Loucy (cell line): Measurements from ENCODE around the gene RBM18.

Source experiments
- H2AFZ ChIP-seq: fragments of 200-600 bp; sonication (generic); 2 replicates; pipeline ENCODE4 v1.6.0; 2016; ENCODE audit warnings: antibody characterized with exemption, mild to moderate bottlenecking, low read length, moderate library complexity
- H3F3A ChIP-seq: fragments of 200-600 bp; 2 replicates; pipeline ENCODE4 v1.6.0; 2016; ENCODE audit warnings: antibody characterized with exemption, low read depth, mild to moderate bottlenecking
- H3K27me3 ChIP-seq: fragments of 200-600 bp; sonication (generic); 2 replicates; pipeline ENCODE4 v1.6.1; 2014; ENCODE audit warnings: low read length, mild to moderate bottlenecking; ENCODE audit not compliant: insufficient read depth, poor library complexity, severe bottlenecking
- H3K36me3 ChIP-seq: fragments of 200-600 bp; sonication (generic); 2 replicates; pipeline ENCODE4 v1.6.1; 2016; ENCODE audit warnings: low read length; ENCODE audit not compliant: insufficient read depth
- H3K4me1 ChIP-seq: fragments of 200-600 bp; sonication (generic); 2 replicates; pipeline ENCODE4 v1.5.1; 2014; ENCODE audit warnings: low read length, mild to moderate bottlenecking; ENCODE audit not compliant: insufficient read depth, poor library complexity, severe bottlenecking
- H3K4me2 ChIP-seq: fragments of 200-600 bp; sonication (generic); 2 replicates; pipeline ENCODE4 v1.6.0; 2014; ENCODE audit warnings: antibody characterized with exemption, low read length, low read depth, mild to moderate bottlenecking; ENCODE audit not compliant: poor library complexity, severe bottlenecking
- H3K4me3 ChIP-seq: fragments of 200-600 bp; sonication (generic); 2 replicates; pipeline ENCODE4 v1.5.1; 2014; ENCODE audit warnings: low read length, mild to moderate bottlenecking, mixed read lengths; ENCODE audit not compliant: poor library complexity, severe bottlenecking
- H3K79me2 ChIP-seq: fragments of 200-600 bp; sonication (generic); 2 replicates; pipeline ENCODE4 v1.6.1; 2014; ENCODE audit warnings: low read length; ENCODE audit not compliant: insufficient read depth
- H3K9ac ChIP-seq: fragments of 200-600 bp; sonication (generic); 2 replicates; pipeline ENCODE4 v1.6.0; 2014; ENCODE audit warnings: mild to moderate bottlenecking, low read depth, low read length, moderate library complexity; ENCODE audit not compliant: poor library complexity, severe bottlenecking
- H3K9me2 ChIP-seq: fragments of 200-600 bp; sonication (generic); replicated peaks from 2 replicates; pipeline ENCODE4 v1.6.1; 2016; ENCODE audit warnings: low read depth, low read length, mixed read lengths
- H3K9me3 ChIP-seq: fragments of 200-600 bp; sonication (generic); 2 replicates; pipeline ENCODE4 v1.6.1; 2014; ENCODE audit warnings: mild to moderate bottlenecking, antibody characterized with exemption, low read length, low read depth; ENCODE audit not compliant: insufficient read depth
- H4K20me1 ChIP-seq: fragments of 200-600 bp; sonication (generic); 2 replicates; pipeline ENCODE4 v1.6.0; 2014; ENCODE audit warnings: antibody characterized with exemption, low read length, mild to moderate bottlenecking; ENCODE audit not compliant: insufficient read depth, poor library complexity, severe bottlenecking
- EZH2phosphoT487 ChIP-seq: fragments of 200-600 bp; IDR thresholded peaks from 2 replicates; pipeline ENCODE4 v1.6.1; 2018; ENCODE audit warnings: antibody characterized with exemption, mild to moderate bottlenecking, moderate library complexity, borderline replicate concordance
- TF ChIP-seq, protein P1 (sequence below): fragments of 200-600 bp; sonication (generic); conservative IDR thresholded peaks from 2 replicates; pipeline ENCODE4 v1.5.1; 2014; ENCODE audit warnings: mild to moderate bottlenecking, antibody characterized with exemption, low read length

RBM18 gene

DNA sequence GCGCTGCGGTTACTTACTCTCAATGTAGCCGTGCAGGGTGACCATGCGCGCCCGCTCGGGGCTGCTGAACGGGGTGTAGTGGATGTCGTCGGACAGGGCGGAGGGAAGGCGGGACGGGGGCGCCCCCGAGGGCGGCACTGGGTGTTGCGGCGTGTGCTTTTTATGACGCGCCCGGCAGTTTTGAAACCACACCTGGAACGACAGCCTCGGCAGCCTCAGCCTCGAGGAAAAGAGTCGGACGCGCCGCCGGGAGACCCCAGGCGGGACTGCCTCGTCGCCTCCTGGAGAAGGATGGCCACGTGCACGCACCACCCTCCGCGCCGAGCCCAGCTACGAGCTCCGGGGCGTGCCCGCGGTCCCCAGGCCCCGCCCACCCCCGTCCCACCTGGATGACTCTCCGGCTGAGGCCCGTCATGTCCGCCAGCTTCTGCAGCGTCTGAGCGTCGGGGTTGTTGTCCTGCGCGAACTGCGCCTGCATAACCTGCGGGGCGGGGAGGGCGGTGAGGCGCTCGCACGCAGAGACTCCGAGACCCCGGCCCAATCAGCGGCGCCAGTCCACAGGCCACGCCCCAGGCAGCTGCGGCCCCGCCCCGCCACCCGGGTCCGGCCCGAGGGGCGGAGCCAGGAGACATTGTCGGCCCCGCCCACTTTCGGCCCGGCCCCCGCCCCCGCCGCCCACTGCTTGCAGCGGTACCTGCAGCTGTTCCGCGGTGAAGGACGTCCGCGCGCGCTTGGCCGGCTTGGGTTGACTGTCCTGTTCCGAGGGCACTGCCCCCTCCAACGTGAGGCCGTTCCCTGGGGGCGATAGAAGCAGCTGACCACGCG is 50.8 kb downstream of the RBM18 start:
- no peaks in the 10 kb centered on the region for H4K20me1 ChIP-seq
- no peak overlapping the region for H3K4me2 ChIP-seq
- no peaks in the 10 kb centered on the region for H3K27me3 ChIP-seq
- no peaks in the 10 kb centered on the region for H3K79me2 ChIP-seq
- H3K9ac ChIP-seq: no peak overlapping the region
- no peak overlapping the region for H3K4me3 ChIP-seq
- peaks cover 13% of the 10 kb centered on the region for H3K4me1 ChIP-seq
- no peaks in the 10 kb centered on the region for H3F3A ChIP-seq
- no peaks in the 10 kb centered on the region for H3K9me3 ChIP-seq
- no peaks in the 10 kb centered on the region for H3K36me3 ChIP-seq
- TF ChIP-seq EZH2phosphoT487: no peak
- TF ChIP-seq, protein P1, sequence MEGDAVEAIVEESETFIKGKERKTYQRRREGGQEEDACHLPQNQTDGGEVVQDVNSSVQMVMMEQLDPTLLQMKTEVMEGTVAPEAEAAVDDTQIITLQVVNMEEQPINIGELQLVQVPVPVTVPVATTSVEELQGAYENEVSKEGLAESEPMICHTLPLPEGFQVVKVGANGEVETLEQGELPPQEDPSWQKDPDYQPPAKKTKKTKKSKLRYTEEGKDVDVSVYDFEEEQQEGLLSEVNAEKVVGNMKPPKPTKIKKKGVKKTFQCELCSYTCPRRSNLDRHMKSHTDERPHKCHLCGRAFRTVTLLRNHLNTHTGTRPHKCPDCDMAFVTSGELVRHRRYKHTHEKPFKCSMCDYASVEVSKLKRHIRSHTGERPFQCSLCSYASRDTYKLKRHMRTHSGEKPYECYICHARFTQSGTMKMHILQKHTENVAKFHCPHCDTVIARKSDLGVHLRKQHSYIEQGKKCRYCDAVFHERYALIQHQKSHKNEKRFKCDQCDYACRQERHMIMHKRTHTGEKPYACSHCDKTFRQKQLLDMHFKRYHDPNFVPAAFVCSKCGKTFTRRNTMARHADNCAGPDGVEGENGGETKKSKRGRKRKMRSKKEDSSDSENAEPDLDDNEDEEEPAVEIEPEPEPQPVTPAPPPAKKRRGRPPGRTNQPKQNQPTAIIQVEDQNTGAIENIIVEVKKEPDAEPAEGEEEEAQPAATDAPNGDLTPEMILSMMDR: no peak
- no peak overlapping the region for H2AFZ ChIP-seq
- no peaks in the 10 kb centered on the region for H3K9me2 ChIP-seq

DNA sequence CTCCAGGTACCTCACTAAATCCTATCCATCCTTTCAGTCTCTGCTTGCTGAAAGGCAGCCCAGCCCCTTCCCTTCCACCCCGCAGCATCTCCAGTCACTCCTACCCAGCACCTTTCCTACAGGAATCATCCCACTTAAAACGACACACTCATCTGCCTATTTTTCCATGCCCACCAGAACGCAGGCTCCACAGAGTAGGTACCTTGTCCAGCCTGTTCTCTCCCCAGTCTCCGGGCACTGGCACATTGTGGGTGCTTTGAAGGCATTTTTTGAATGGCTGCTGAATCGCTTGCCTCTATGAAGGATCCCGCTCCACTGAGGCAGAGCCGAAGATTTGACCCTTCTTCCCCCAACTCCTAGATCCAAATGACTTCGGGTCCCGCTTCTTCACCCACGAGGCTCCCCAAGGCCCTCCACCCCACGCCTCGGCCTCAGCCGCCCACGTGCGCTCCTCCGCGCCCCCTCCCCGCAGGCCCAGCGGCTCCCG is 51.5 kb downstream of the RBM18 start:
- Histone ChIP-seq H3K27me3 (no peaks in the 10 kb centered on the region), H2AFZ (no peak overlapping the region), H3K9me2 (no peaks in the 10 kb centered on the region), H3K9ac (no peak overlapping the region), H3K36me3 (no peaks in the 10 kb centered on the region), H3K4me3 (no peak overlapping the region), H3K4me2 (no peak overlapping the region), H3K4me1 (peaks cover 7% of the 10 kb centered on the region), H3K79me2 (no peaks in the 10 kb centered on the region), H3F3A (no peaks in the 10 kb centered on the region), H3K9me3 (no peaks in the 10 kb centered on the region), H4K20me1 (no peaks in the 10 kb centered on the region)
- TF ChIP-seq EZH2phosphoT487: no peak
- TF ChIP-seq, protein P1: no peak

DNA sequence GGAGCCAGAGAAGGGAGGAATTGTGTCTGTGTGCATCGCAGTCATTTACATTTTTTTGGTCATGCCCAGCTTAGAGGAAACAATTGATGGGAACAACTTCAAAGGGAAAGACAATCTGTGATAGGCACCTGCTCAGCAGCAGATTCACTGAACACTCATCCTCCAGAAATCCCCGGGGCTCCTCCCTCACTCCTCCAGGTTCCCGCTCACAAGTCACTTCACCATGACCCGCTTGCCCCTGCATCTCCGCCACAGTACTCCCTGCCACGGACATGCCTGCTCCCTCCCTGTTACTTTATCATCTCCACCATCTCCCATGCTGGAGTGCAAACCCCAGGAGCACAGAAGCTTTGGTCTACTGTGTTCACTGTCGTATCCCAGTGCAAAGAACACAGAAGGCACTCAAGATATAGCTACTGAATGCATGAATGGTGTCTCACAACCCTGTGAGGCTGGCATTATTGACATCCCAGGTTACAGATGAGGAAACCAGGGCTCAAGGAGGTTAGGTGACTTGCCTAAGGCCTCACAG is 52.1 kb downstream of the RBM18 start:
- Histone ChIP-seq H3K9me2 (no peaks in the 10 kb centered on the region), H3K4me3 (no peak overlapping the region), H3F3A (no peaks in the 10 kb centered on the region), H3K4me1 (peaks cover under 1% of the 10 kb centered on the region), H3K79me2 (no peaks in the 10 kb centered on the region), H2AFZ (no peak overlapping the region), H3K4me2 (no peak overlapping the region), H3K9me3 (no peaks in the 10 kb centered on the region), H4K20me1 (no peaks in the 10 kb centered on the region), H3K27me3 (no peaks in the 10 kb centered on the region), H3K36me3 (no peaks in the 10 kb centered on the region), H3K9ac (no peak overlapping the region)
- TF ChIP-seq, protein P1: no peak
- no peak for TF ChIP-seq EZH2phosphoT487
